Activated naive CD4-positive, alpha-beta T cell treated with anti-CD3 and anti-CD28 coated beads, Interleukin-2, amount 50 U/mL, for 16 hours (primary cell): ENCODE data around the gene GNAZ.
A peak's percentile ranks its signal among the peaks of the same experiment; 100 is the strongest.
"Not testable (repeated sequence)": the region's sequence is repeated elsewhere in the genome, so short reads cannot be mapped to it uniquely, and the experiment has no call there.

ENCODE experiments used
- DNase-seq: peaks from one replicate; pipeline ENCODE4 v3.0.0-alpha.2; 2020

Gene GNAZ

GRCh38 chr22:23122992-23123803, 52.9 kb downstream of the GNAZ start:
- no peak for DNase-seq

- DNase-seq: no peak
These were observed 53.5 kb downstream of the GNAZ start for GRCh38 chr22:23123804-23124254.

- DNase-seq: no peak
These were observed 54.5 kb downstream of the GNAZ start for GRCh38 chr22:23124611-23125511.

GRCh38 chr22:23125512-23126103, 55.3 kb downstream of the GNAZ start:
- DNase-seq: no peak

GRCh38 chr22:23126165-23127054, 56.1 kb downstream of the GNAZ start:
- no peak for DNase-seq

- no peak for DNase-seq
These were observed 56.9 kb downstream of the GNAZ start for GRCh38 chr22:23127055-23127756.

GRCh38 chr22:23127788-23128187, 57.5 kb downstream of the GNAZ start:
- DNase-seq: no peak

GRCh38 chr22:23128269-23129108, 58.2 kb downstream of the GNAZ start:
- DNase-seq: peak; percentile 73

- DNase-seq: no peak
These were observed 58.8 kb downstream of the GNAZ start for GRCh38 chr22:23129149-23129548.

GRCh38 chr22:23130697-23131096, 60.4 kb downstream of the GNAZ start:
- DNase-seq: no peak

GRCh38 chr22:23131931-23132330, 61.6 kb downstream of the GNAZ start:
- no peak for DNase-seq

GRCh38 chr22:23132376-23133091, 62.2 kb downstream of the GNAZ start:
- DNase-seq: no peak

- no peak for DNase-seq
These were observed 63.6 kb downstream of the GNAZ start for GRCh38 chr22:23133922-23134321.

- DNase-seq: not testable (repeated sequence)
These were observed 66.7 kb downstream of the GNAZ start for GRCh38 chr22:23136991-23137390.

- no peak for DNase-seq
These were observed 67.1 kb downstream of the GNAZ start for GRCh38 chr22:23137468-23137867.

- DNase-seq: no peak
These were observed 67.7 kb downstream of the GNAZ start for GRCh38 chr22:23137905-23138561.

GRCh38 chr22:23138584-23139435, 68.5 kb downstream of the GNAZ start:
- no peak for DNase-seq

GRCh38 chr22:23140385-23140784, 70.1 kb downstream of the GNAZ start:
- DNase-seq: no peak
